Stomach (tissue), 4 donors: ENCODE data around the gene HDAC11.

Experiments
- CTCF ChIP-seq, 7 experiments: fragments of 450-650 bp in 4 of 7; fragments of 200-600 bp in 3 of 7; sonication (generic) in 3 of 7; IDR thresholded peaks; one replicate each; pipeline ENCODE4 v1.5.1; 2016 to 2019; ENCODE audit warnings: antibody characterized with exemption in 7 of 7, control low read depth in 2 of 7, mild to moderate bottlenecking in 1 of 7
- POLR2A ChIP-seq, 4 donors: fragments of 450-650 bp; IDR thresholded peaks; one replicate each; pipeline ENCODE4 v1.6.1; 2016; ENCODE audit warnings: antibody characterized with exemption in 4 of 4, control low read depth in 2 of 4, mild to moderate bottlenecking in 1 of 4, moderate library complexity in 1 of 4

- TF ChIP-seq CTCF (IDR thresholded peaks at IDR 0.05) (no peak), POLR2A (IDR thresholded peaks at IDR 0.05) (no peak)
Observed at GRCh38 chr3:13440204-13440817, 39.8 kb upstream of the HDAC11 start.
